ENCODE data around the gene ARID1B.

DNA sequence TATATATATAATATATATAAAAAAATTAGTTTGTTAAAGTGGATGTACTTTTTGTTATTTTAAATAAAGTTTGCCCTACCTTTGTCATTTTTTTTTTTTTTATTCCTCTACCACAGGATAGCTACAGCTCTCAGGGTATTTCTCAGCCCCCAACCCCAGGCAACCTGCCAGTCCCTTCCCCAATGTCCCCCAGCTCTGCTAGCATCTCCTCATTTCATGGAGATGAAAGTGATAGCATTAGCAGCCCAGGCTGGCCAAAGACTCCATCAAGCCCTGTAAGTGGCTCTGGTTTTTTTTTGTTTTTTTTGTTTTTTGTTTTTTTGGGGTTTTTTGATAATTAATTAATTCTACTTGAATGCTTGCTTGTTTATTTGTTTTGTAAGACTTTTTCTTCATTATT, 397.6 kb downstream of the ARID1B start:
- TF ChIP-seq POLR2A (IDR thresholded peaks at IDR 0.05), result no peak
- TF ChIP-seq, protein P1, sequence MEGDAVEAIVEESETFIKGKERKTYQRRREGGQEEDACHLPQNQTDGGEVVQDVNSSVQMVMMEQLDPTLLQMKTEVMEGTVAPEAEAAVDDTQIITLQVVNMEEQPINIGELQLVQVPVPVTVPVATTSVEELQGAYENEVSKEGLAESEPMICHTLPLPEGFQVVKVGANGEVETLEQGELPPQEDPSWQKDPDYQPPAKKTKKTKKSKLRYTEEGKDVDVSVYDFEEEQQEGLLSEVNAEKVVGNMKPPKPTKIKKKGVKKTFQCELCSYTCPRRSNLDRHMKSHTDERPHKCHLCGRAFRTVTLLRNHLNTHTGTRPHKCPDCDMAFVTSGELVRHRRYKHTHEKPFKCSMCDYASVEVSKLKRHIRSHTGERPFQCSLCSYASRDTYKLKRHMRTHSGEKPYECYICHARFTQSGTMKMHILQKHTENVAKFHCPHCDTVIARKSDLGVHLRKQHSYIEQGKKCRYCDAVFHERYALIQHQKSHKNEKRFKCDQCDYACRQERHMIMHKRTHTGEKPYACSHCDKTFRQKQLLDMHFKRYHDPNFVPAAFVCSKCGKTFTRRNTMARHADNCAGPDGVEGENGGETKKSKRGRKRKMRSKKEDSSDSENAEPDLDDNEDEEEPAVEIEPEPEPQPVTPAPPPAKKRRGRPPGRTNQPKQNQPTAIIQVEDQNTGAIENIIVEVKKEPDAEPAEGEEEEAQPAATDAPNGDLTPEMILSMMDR (IDR thresholded peaks at IDR 0.05), result no peak

Measured in adrenal gland (tissue), 5 donors.